ENCODE results near the gene KL.

The KL gene

DNA sequence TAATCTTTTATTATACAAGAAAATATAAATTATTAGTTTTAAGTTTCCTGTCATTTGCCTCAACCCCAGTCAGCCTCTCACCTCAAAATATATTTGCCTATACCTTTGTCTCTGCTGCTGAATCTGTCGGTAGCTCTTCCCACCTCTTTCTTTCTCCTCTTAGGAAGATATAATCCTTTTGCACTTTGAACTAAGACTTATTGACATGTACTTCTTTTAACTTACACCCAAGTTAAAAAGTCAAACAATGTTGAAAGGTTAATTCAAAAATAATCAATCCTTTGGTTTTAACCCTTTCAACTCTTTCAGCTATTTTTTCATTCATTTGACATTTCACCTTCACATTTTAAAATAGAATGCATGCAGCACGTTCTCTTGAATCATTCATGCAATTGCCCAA, 9.0 kb upstream of the KL start:
- no peaks in the 10 kb centered on the region for H3K36me3 ChIP-seq (ENCODE audit: control insufficient read depth, insufficient read depth, low read length)
- H3K9me3 ChIP-seq (ENCODE audit: control insufficient read depth, low read length) = no peaks in the 10 kb centered on the region
- H3K4me3 ChIP-seq (ENCODE audit: low read length) = no peak overlapping the region
- H3K9ac ChIP-seq (ENCODE audit: low read length) = no peak overlapping the region
- no peaks in the 10 kb centered on the region for H3K27me3 ChIP-seq (ENCODE audit: control insufficient read depth, insufficient read depth, low read length)
- no peaks in the 10 kb centered on the region for H3K4me1 ChIP-seq (ENCODE audit: control insufficient read depth, insufficient read depth, low read length)

- Histone ChIP-seq H3K4me1 (ENCODE audit: control insufficient read depth, insufficient read depth, low read length) (no peaks in the 10 kb centered on the region), H3K9me3 (ENCODE audit: control insufficient read depth, low read length) (no peaks in the 10 kb centered on the region), H3K4me3 (ENCODE audit: low read length) (no peak overlapping the region), H3K36me3 (ENCODE audit: control insufficient read depth, insufficient read depth, low read length) (no peaks in the 10 kb centered on the region), H3K27me3 (ENCODE audit: control insufficient read depth, insufficient read depth, low read length) (no peaks in the 10 kb centered on the region), H3K9ac (ENCODE audit: low read length) (no peak overlapping the region)
Measured at GRCh38 chr13:33007950-33008349, 8.3 kb upstream of the KL start.

- Histone ChIP-seq H3K4me1 (ENCODE audit: control insufficient read depth, insufficient read depth, low read length) (no peaks in the 10 kb centered on the region), H3K36me3 (ENCODE audit: control insufficient read depth, insufficient read depth, low read length) (no peaks in the 10 kb centered on the region), H3K27me3 (ENCODE audit: control insufficient read depth, insufficient read depth, low read length) (no peaks in the 10 kb centered on the region), H3K9me3 (ENCODE audit: control insufficient read depth, low read length) (no peaks in the 10 kb centered on the region), H3K4me3 (ENCODE audit: low read length) (no peak overlapping the region), H3K9ac (ENCODE audit: low read length) (no peak overlapping the region)
Measured at GRCh38 chr13:33008946-33009722, 7.1 kb upstream of the KL start.

GRCh38 chr13:33011828-33012470, 4.3 kb upstream of the KL start:
- Histone ChIP-seq H3K27me3 (ENCODE audit: control insufficient read depth, insufficient read depth, low read length) (peaks cover 21% of the 10 kb centered on the region), H3K36me3 (ENCODE audit: control insufficient read depth, insufficient read depth, low read length) (no peaks in the 10 kb centered on the region), H3K4me3 (ENCODE audit: low read length) (no peak overlapping the region), H3K9ac (ENCODE audit: low read length) (no peak overlapping the region), H3K9me3 (ENCODE audit: control insufficient read depth, low read length) (no peaks in the 10 kb centered on the region), H3K4me1 (ENCODE audit: control insufficient read depth, insufficient read depth, low read length) (peaks cover 2% of the 10 kb centered on the region)

- H3K9ac ChIP-seq (ENCODE audit: low read length) = no peak overlapping the region
- peaks cover 6% of the 10 kb centered on the region for H3K4me1 ChIP-seq (ENCODE audit: control insufficient read depth, insufficient read depth, low read length)
- peaks cover 25% of the 10 kb centered on the region for H3K27me3 ChIP-seq (ENCODE audit: control insufficient read depth, insufficient read depth, low read length)
- no peak overlapping the region for H3K4me3 ChIP-seq (ENCODE audit: low read length)
- no peaks in the 10 kb centered on the region for H3K9me3 ChIP-seq (ENCODE audit: control insufficient read depth, low read length)
- H3K36me3 ChIP-seq (ENCODE audit: control insufficient read depth, insufficient read depth, low read length) = no peaks in the 10 kb centered on the region
Measured at GRCh38 chr13:33014291-33014690, 1.9 kb upstream of the KL start.

DNA sequence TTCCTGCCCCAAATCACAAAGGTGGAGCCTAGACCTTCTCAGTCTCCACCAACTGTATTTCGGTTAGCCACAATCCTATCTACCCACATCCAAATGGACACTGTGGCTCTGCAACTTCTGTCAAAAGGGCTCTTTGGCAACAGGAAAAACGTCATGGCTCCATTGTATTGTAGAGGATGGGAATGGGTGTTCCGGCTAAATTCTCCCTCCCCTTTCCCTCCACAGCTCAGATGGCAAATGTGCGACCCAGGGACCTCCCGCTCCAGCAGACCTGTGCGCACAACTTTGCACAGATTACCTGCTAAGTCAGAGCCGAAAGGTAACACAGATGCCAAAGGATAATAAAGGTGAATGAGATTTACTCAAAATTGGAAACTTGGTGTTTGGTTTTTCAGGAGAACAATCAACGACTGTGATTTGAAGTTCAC, 968 bp upstream of the KL start:
- H3K27me3 ChIP-seq (ENCODE audit: control insufficient read depth, insufficient read depth, low read length) = peaks cover 25% of the 10 kb centered on the region
- no peak overlapping the region for H3K4me3 ChIP-seq (ENCODE audit: low read length)
- no peak overlapping the region for H3K9ac ChIP-seq (ENCODE audit: low read length)
- H3K9me3 ChIP-seq (ENCODE audit: control insufficient read depth, low read length) = no peaks in the 10 kb centered on the region
- H3K36me3 ChIP-seq (ENCODE audit: control insufficient read depth, insufficient read depth, low read length) = no peaks in the 10 kb centered on the region
- H3K4me1 ChIP-seq (ENCODE audit: control insufficient read depth, insufficient read depth, low read length) = peaks cover 6% of the 10 kb centered on the region

DNA sequence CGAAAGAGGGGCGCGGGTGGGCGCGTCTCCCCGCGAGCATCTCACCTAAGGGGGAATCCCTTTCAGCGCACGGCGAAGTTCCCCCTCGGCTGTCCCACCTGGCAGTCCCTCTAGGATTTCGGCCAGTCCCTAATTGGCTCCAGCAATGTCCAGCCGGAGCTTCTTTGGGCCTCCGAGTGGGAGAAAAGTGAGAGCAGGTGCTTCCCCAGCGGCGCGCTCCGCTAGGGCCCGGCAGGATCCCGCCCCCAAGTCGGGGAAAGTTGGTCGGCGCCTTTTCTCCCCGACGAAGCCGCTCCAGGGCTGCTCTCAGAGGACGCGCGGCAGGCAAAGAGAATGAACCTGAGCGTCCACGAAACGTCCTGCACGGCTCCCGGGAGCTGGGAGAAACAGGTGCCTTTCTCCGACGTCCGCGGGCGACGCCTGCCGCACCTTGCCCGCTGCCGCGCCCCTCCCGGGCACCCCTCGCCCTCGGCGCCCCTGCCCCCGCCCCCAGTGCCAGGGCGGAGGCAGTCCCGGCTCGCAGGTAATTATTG, 366 bp upstream of the KL start:
- Histone ChIP-seq H3K4me1 (ENCODE audit: control insufficient read depth, insufficient read depth, low read length) (peaks cover 6% of the 10 kb centered on the region), H3K27me3 (ENCODE audit: control insufficient read depth, insufficient read depth, low read length) (peaks cover 25% of the 10 kb centered on the region), H3K9me3 (ENCODE audit: control insufficient read depth, low read length) (no peaks in the 10 kb centered on the region), H3K4me3 (ENCODE audit: low read length) (no peak overlapping the region), H3K36me3 (ENCODE audit: control insufficient read depth, insufficient read depth, low read length) (no peaks in the 10 kb centered on the region), H3K9ac (ENCODE audit: low read length) (no peak overlapping the region)

DNA sequence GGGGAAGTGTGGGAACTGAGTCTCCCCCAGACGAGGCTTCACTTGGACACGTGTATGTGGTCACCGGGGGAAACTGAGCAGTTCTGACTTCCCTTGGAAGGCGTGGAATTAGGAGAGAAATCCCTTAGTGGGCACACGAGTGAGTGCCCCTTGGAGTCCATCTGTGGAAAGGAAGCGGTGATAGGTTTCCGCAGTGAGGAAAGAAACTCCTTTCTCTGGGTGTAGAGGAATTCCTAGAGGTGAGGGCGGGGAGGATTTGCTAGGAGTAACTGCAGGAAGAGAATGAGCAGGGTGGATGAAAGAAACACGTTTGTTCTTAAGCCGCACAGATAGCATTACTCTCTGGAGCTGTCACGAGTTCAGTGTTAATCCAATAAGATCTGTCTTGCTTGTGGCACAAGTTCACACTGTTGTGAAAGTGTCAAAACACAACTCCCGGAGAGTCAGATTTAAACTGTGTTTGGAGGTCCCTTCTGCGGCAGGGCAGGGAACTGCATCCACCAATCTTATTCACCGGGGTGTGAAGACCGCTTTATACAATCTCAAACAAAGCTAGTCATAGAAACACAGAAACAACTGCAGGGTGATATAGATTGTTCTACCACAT, 1.2 kb downstream of the KL start:
- Histone ChIP-seq H3K9me3 (ENCODE audit: control insufficient read depth, low read length) (no peaks in the 10 kb centered on the region), H3K36me3 (ENCODE audit: control insufficient read depth, insufficient read depth, low read length) (no peaks in the 10 kb centered on the region), H3K4me1 (ENCODE audit: control insufficient read depth, insufficient read depth, low read length) (peaks cover 6% of the 10 kb centered on the region), H3K4me3 (ENCODE audit: low read length) (peak overlapping the region; percentile 2), H3K27me3 (ENCODE audit: control insufficient read depth, insufficient read depth, low read length) (peaks cover 28% of the 10 kb centered on the region), H3K9ac (ENCODE audit: low read length) (peak overlapping the region; percentile 32)

GRCh38 chr13:33018886-33019285, 2.7 kb downstream of the KL start:
- peaks cover 6% of the 10 kb centered on the region for H3K4me1 ChIP-seq (ENCODE audit: control insufficient read depth, insufficient read depth, low read length)
- no peak overlapping the region for H3K4me3 ChIP-seq (ENCODE audit: low read length)
- H3K27me3 ChIP-seq (ENCODE audit: control insufficient read depth, insufficient read depth, low read length) = peaks cover 28% of the 10 kb centered on the region
- no peaks in the 10 kb centered on the region for H3K9me3 ChIP-seq (ENCODE audit: control insufficient read depth, low read length)
- H3K36me3 ChIP-seq (ENCODE audit: control insufficient read depth, insufficient read depth, low read length) = no peaks in the 10 kb centered on the region
- no peak overlapping the region for H3K9ac ChIP-seq (ENCODE audit: low read length)

GRCh38 chr13:33022986-33023385, 6.8 kb downstream of the KL start:
- H3K36me3 ChIP-seq (ENCODE audit: control insufficient read depth, insufficient read depth, low read length) = no peaks in the 10 kb centered on the region

GRCh38 chr13:33025220-33025744, 9.1 kb downstream of the KL start:
- Histone ChIP-seq H3K9me3 (ENCODE audit: control insufficient read depth, low read length) (no peaks in the 10 kb centered on the region), H3K27me3 (ENCODE audit: control insufficient read depth, insufficient read depth, low read length) (peaks cover 3% of the 10 kb centered on the region), H3K9ac (ENCODE audit: low read length) (no peak overlapping the region), H3K4me1 (ENCODE audit: control insufficient read depth, insufficient read depth, low read length) (no peaks in the 10 kb centered on the region), H3K4me3 (ENCODE audit: low read length) (no peak overlapping the region), H3K36me3 (ENCODE audit: control insufficient read depth, insufficient read depth, low read length) (no peaks in the 10 kb centered on the region)

More at GRCh38 chr13:33022986-33023385, 6.8 kb downstream of the KL start:
- H3K4me3 ChIP-seq (ENCODE audit: low read length) = no peak overlapping the region
- H3K27me3 ChIP-seq (ENCODE audit: control insufficient read depth, insufficient read depth, low read length) = peaks cover 3% of the 10 kb centered on the region
- H3K9me3 ChIP-seq (ENCODE audit: control insufficient read depth, low read length) = no peaks in the 10 kb centered on the region
- no peak overlapping the region for H3K9ac ChIP-seq (ENCODE audit: low read length)
- H3K4me1 ChIP-seq (ENCODE audit: control insufficient read depth, insufficient read depth, low read length) = no peaks in the 10 kb centered on the region
